K562 (cell line): ENCODE results near the gene PIK3CB.
A peak's percentile ranks its signal among the peaks of the same experiment; 100 is the strongest.

Experiments used
- ATF3 ChIP-seq, 2 experiments: fragments of 450-650 bp in 1 of 2; sonication (generic) in 1 of 2; formaldehyde crosslinking in 1 of 2; IDR thresholded peaks in 1 of 2; conservative IDR thresholded peaks in 1 of 2; 2 replicates each; pipeline versions ENCODE4 v1.6.1 to v1.8.1; 2016 to 2023; ENCODE audit warnings: mild to moderate bottlenecking in 2 of 2, moderate library complexity in 2 of 2, inconsistent platforms in 1 of 2, missing genetic modification reagents in 1 of 2
- BCLAF1 ChIP-seq, 2 experiments: fragments of 450-650 bp in 1 of 2; IDR thresholded peaks; 2 replicates each; pipeline ENCODE4 v1.6.1; 2011 to 2017; ENCODE audit warnings: low read depth in 2 of 2, antibody characterized with exemption in 1 of 2, borderline replicate concordance in 1 of 2, low read length in 1 of 2, mild to moderate bottlenecking in 1 of 2, mixed read lengths in 1 of 2; ENCODE audit not compliant: control insufficient read depth in 1 of 2
- BRF1 ChIP-seq: IDR thresholded peaks from 3 replicates; pipeline ENCODE4 v1.6.1; 2011; ENCODE audit warnings: borderline replicate concordance, mild to moderate bottlenecking; ENCODE audit not compliant: insufficient read length; ENCODE audit errors: extremely low read depth
- CBX5 ChIP-seq: IDR thresholded peaks from 2 replicates; pipeline ENCODE4 v1.6.1; 2014; ENCODE audit warnings: low read depth, borderline replicate concordance
- CTCF ChIP-seq, 3 experiments: IDR thresholded peaks in 2 of 3; conservative IDR thresholded peaks in 1 of 3; 2 replicates each; pipeline ENCODE4 v1.5.1; 2011 to 2012; ENCODE audit warnings: low read length in 3 of 3, mild to moderate bottlenecking in 3 of 3, control low read depth in 2 of 3, improper control_type of control experiment in 1 of 3, inconsistent platforms in 1 of 3, low read depth in 1 of 3, mixed read lengths in 1 of 3, moderate library complexity in 1 of 3; ENCODE audit not compliant: insufficient read depth in 2 of 3
- DNMT1 ChIP-seq: fragments of 450-650 bp; IDR thresholded peaks from 2 replicates; pipeline ENCODE4 v1.6.1; 2016; ENCODE audit warnings: antibody characterized with exemption, mild to moderate bottlenecking
- MYC ChIP-seq, 2 experiments: fragments of 250-450 bp in 1 of 2; sonication (Bioruptor Pico) in 1 of 2; IDR thresholded peaks; 2 replicates each; pipeline versions ENCODE4 v1.5.1 to v1.6.1; 2012 to 2021; ENCODE audit warnings: low read depth in 2 of 2, borderline replicate concordance in 1 of 2, improper control_type of control experiment in 1 of 2, low read length in 1 of 2, mild to moderate bottlenecking in 1 of 2, moderate library complexity in 1 of 2
- NR2C1 ChIP-seq, 2 experiments: fragments of 450-650 bp; IDR thresholded peaks; 2 replicates each; pipeline ENCODE4 v1.6.1; 2017; ENCODE audit warnings: mild to moderate bottlenecking in 2 of 2, antibody characterized with exemption in 1 of 2, inconsistent platforms in 1 of 2, missing compliant biosample characterization in 1 of 2, missing genetic modification characterization in 1 of 2
- USF2 ChIP-seq: sonication (generic); formaldehyde crosslinking; IDR thresholded peaks from 2 replicates; pipeline ENCODE4 v1.5.0; 2020; ENCODE audit warnings: missing genetic modification reagents
- WHSC1 ChIP-seq: IDR thresholded peaks from one replicate; pipeline ENCODE4 v1.6.1; 2012; ENCODE audit warnings: low read length, control low read depth, inconsistent platforms
- ZNF146 ChIP-seq: IDR thresholded peaks from one replicate; pipeline ENCODE4 v1.6.1; 2018; ENCODE audit warnings: missing compliant biosample characterization; ENCODE audit not compliant: unreplicated experiment
- ZNF76 ChIP-seq: fragments of 250-450 bp; sonication (Bioruptor Pico); IDR thresholded peaks from 2 replicates; pipeline ENCODE4 v1.4.0; 2020; ENCODE audit warnings: mild to moderate bottlenecking, moderate library complexity, borderline replicate concordance

- TF ChIP-seq CTCF (IDR thresholded peaks at IDR 0.05 in 2 of 3, conservative IDR thresholded peaks at IDR 0.05 in 1 of 3; ENCODE audit: insufficient read depth in 2 of 3, low read depth in 1 of 3, low read length in 3 of 3) = no peak
- TF ChIP-seq WHSC1 = no peak
- no peak for TF ChIP-seq MYC (IDR thresholded peaks at IDR 0.05; ENCODE audit: low read depth, low read length)
- no peak for TF ChIP-seq MYC (CRISPR knock-in tag; IDR thresholded peaks at IDR 0.05; ENCODE audit: borderline replicate concordance, low read depth)
- TF ChIP-seq BRF1 = no peak
- TF ChIP-seq DNMT1 = no peak
- no peak for TF ChIP-seq USF2 (CRISPR knock-in tag)
- 0 out of 2 replicates have a peak, but pooled peaks have one; percentile 58 for TF ChIP-seq CBX5
- no peak for TF ChIP-seq ZNF76 (CRISPR knock-in tag)
- TF ChIP-seq ZNF146 (CRISPR knock-in tag) = no peak
- TF ChIP-seq ATF3 (IDR thresholded peaks at IDR 0.05) = peak; percentile 90
- no peak for TF ChIP-seq ATF3 (CRISPR knock-in tag; conservative IDR thresholded peaks at IDR 0.05)
- no peak for TF ChIP-seq BCLAF1 (IDR thresholded peaks at IDR 0.05; ENCODE audit: borderline replicate concordance in 1 of 2, control insufficient read depth in 1 of 2, low read depth in 2 of 2, low read length in 1 of 2)
- TF ChIP-seq NR2C1 (IDR thresholded peaks at IDR 0.05) = no peak
- no peak for TF ChIP-seq NR2C1 (tag; IDR thresholded peaks at IDR 0.05)
Measured at GRCh38 chr3:138675393-138675792, 159.3 kb downstream of the PIK3CB start.
